Endothelial cell of umbilical vein (primary cell): ENCODE data around the gene GDI2. TPM values are rescaled to one million over a fixed set of nuclear protein-coding genes. Genes with fewer than 3 reads are reported as not detected.

ENCODE experiments used
- BruUV-seq: library from RNA; stranded (reverse); fragments of 400-500 nt; replicated peaks from 2 replicates; lab custom pipeline; 2021; lab: Mats Ljungman, UMichigan
- CTCF ChIA-PET: fragments of 300-600, 350-600 bp; sonication (Branson Sonifier 250); formaldehyde crosslinking; loops from one replicate; lab custom pipeline; 2021; ENCODE audit warnings: antibody characterized with exemption, inconsistent platforms; lab: Charles Lee
- POLR2A ChIA-PET: fragments of 300-600, 350-600 bp; sonication (Branson Sonifier 250); formaldehyde crosslinking; loops from one replicate; lab custom pipeline; 2021; ENCODE audit warnings: antibody characterized with exemption, inconsistent platforms; lab: Charles Lee
- DNase-seq: peaks from one replicate; pipeline ENCODE4 v3.0.0-alpha.2; 2011; ENCODE audit warnings: low read depth, low spot score
- FAIRE-seq: peaks from 2 replicates; lab custom pipeline; 2011; peaks lifted over from hg19 to GRCh38; lab: Jason Lieb, UNC
- H2AFZ ChIP-seq: 2 replicates; pipeline ENCODE4 v1.6.0; 2012; ENCODE audit warnings: low read depth, low read length, control low read depth, inconsistent platforms
- H3K27ac ChIP-seq: 2 replicates; pipeline ENCODE4 v1.5.1; 2011; ENCODE audit warnings: low read depth, mild to moderate bottlenecking, control low read depth, low read length, moderate library complexity; ENCODE audit not compliant: insufficient read depth
- H3K27me3 ChIP-seq, 2 experiments: 2 replicates each; pipeline versions ENCODE4 v1.6.0 to v1.6.1; 2011; ENCODE audit warnings: low read length in 2 of 2, mixed read lengths in 1 of 2; ENCODE audit not compliant: control insufficient read depth in 2 of 2, insufficient read depth in 2 of 2
- H3K36me3 ChIP-seq, 2 experiments: 2 replicates in 1 of 2; 3 replicates in 1 of 2; pipeline ENCODE4 v1.5.1; 2011; ENCODE audit warnings: low read length in 2 of 2, mild to moderate bottlenecking in 1 of 2, moderate library complexity in 1 of 2; ENCODE audit not compliant: control insufficient read depth in 2 of 2, insufficient read depth in 2 of 2; ENCODE audit errors: extremely low read depth in 1 of 2
- H3K4me1 ChIP-seq: 3 replicates; pipeline ENCODE4 v1.5.1; 2011; ENCODE audit warnings: mild to moderate bottlenecking, low read length; ENCODE audit not compliant: control insufficient read depth, insufficient read depth; ENCODE audit errors: extremely low read depth
- H3K4me2 ChIP-seq: 2 replicates; pipeline ENCODE4 v1.6.1; 2011; ENCODE audit warnings: low read length, control low read depth, mixed read lengths; ENCODE audit not compliant: insufficient read depth
- H3K4me3 ChIP-seq, 3 experiments: fragments of 200-600 bp in 1 of 3; sonication (generic), shearing (Covaris generic) in 1 of 3; replicated peaks in 1 of 3; 2 replicates each; pipeline ENCODE4 v1.5.1; 2011 to 2016; ENCODE audit warnings: control low read depth in 3 of 3, low read length in 3 of 3, mild to moderate bottlenecking in 2 of 3, inconsistent platforms in 1 of 3, low read depth in 1 of 3, moderate library complexity in 1 of 3; ENCODE audit not compliant: insufficient read depth in 1 of 3
- H3K79me2 ChIP-seq: 2 replicates; pipeline ENCODE4 v1.6.0; 2012; ENCODE audit warnings: low read length, inconsistent platforms; ENCODE audit not compliant: control insufficient read depth, insufficient read depth
- H3K9ac ChIP-seq: replicated peaks from 2 replicates; pipeline ENCODE3; 2011; ENCODE audit warnings: low read length, control low read depth; ENCODE audit not compliant: insufficient read depth; ENCODE audit errors: extremely low read depth
- H3K9me1 ChIP-seq: replicated peaks from 3 replicates; pipeline ENCODE4 v1.6.0; 2011; ENCODE audit warnings: mild to moderate bottlenecking, low read length; ENCODE audit not compliant: control insufficient read depth, insufficient read depth; ENCODE audit errors: extremely low read depth
- H3K9me3 ChIP-seq: replicated peaks from 2 replicates; pipeline ENCODE4 v1.5.1; 2012; ENCODE audit warnings: low read length, inconsistent platforms; ENCODE audit not compliant: control insufficient read depth, insufficient read depth
- H4K20me1 ChIP-seq: replicated peaks from 2 replicates; pipeline ENCODE3; 2011; ENCODE audit warnings: mild to moderate bottlenecking, low read length; ENCODE audit not compliant: control insufficient read depth, insufficient read depth; ENCODE audit errors: extremely low read depth
- EZH2 ChIP-seq: IDR thresholded peaks from 2 replicates; pipeline ENCODE4 v1.6.1; 2012; ENCODE audit warnings: borderline replicate concordance, low read depth, mild to moderate bottlenecking, moderate library complexity, low read length, inconsistent platforms; ENCODE audit not compliant: severe bottlenecking
- FOS ChIP-seq: IDR thresholded peaks from 2 replicates; pipeline ENCODE4 v1.6.1; 2011; ENCODE audit warnings: mild to moderate bottlenecking, low read length, moderate library complexity, borderline replicate concordance; ENCODE audit not compliant: insufficient read depth
- GATA2 ChIP-seq: IDR thresholded peaks from 2 replicates; pipeline ENCODE4 v1.7.0; 2011; ENCODE audit warnings: low read depth, mild to moderate bottlenecking, moderate library complexity, mixed read lengths, low read length; ENCODE audit not compliant: insufficient read length, insufficient read depth
- JUN ChIP-seq: IDR thresholded peaks from 2 replicates; pipeline ENCODE4 v1.6.1; 2011; ENCODE audit warnings: borderline replicate concordance, low read depth; ENCODE audit not compliant: insufficient read length, insufficient read depth
- MYC ChIP-seq: IDR thresholded peaks from one replicate; pipeline ENCODE4 v1.6.1; 2011; ENCODE audit warnings: mild to moderate bottlenecking, low read depth, low read length
- POLR2A ChIP-seq: IDR thresholded peaks from 2 replicates; pipeline ENCODE4 v1.6.1; 2012; ENCODE audit warnings: low read depth, mild to moderate bottlenecking, control low read depth, low read length
- POLR2AphosphoS5 ChIP-seq: IDR thresholded peaks from 2 replicates; pipeline ENCODE4 v1.6.1; 2012; ENCODE audit warnings: low read depth, mild to moderate bottlenecking, control low read depth, low read length, moderate library complexity; ENCODE audit not compliant: insufficient read depth
- dilution Hi-C: fragments of 300-500 bp; cut with MboI; formaldehyde crosslinking; loops from one replicate; pipeline ENCODE4 v1.15.0; 2019; ENCODE audit warnings: low sequenced_read_pairs; ENCODE audit not compliant: extremely low pct_ligation_motif_present
- intact Hi-C: fragments of 100-400 bp; cut with micrococcal nuclease; formaldehyde crosslinking; loops from one replicate; pipeline ENCODE4 v1.10.0; 2022
- polyA plus RNA-seq, 4 experiments: library from polyadenylated mRNA; depleted of rRNA in 3 of 4; stranded (reverse) in 3 of 4; unstranded in 1 of 4; fragments of >200 nt; gene quantifications; 2 replicates each; pipeline versions ENCODE4 v1.2.1 to v1.2.3, GENCODE V29; 2011 to 2012; ENCODE audit warnings: missing spikeins in 1 of 4
- total RNA-seq: library from RNA; stranded (reverse); gene quantifications from 2 replicates; pipeline ENCODE4 v1.2.3, GENCODE V29; 2021
- TF ChIP-seq, protein P1 (sequence below): IDR thresholded peaks from 2 replicates; pipeline ENCODE4 v1.6.1; 2011; ENCODE audit not compliant: insufficient read depth, insufficient read length
- TF ChIP-seq, protein P2 (sequence below), 2 donors: IDR thresholded peaks; 1 replicate in 1 of 2; 2 replicates in 1 of 2; pipeline ENCODE4 v1.5.1; 2011; ENCODE audit warnings: low read length in 2 of 2, mild to moderate bottlenecking in 2 of 2, moderate library complexity in 2 of 2, control low read depth in 1 of 2, inconsistent platforms in 1 of 2, low read depth in 1 of 2; ENCODE audit not compliant: insufficient read depth in 1 of 2; ENCODE audit errors: extremely low read depth in 1 of 2

Gene GDI2
- total and polyA plus RNA-seq, 2 donors (not counting 3 experiments of a cell fraction or from before 2014, with no cell fraction given) = 154 to 307 TPM

DNA sequence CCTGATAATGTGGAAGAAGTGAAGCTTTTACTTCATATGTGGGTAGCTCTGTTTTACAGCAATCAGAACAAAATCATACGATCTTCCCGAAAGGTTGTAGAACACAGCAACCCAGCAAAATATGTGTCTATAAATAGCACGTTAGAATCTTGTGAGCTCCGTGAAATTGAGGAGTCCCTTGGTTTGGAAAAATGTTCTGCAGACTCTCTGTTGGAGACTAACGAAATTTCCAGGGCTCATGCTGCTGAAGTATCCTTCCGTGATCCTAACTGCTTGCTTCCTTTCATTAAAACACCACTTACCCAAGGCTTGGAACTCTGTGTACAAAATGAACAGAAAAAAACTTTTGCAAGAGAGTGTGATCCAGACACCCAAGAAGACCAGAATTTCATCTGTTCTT lies 71.1 kb downstream of the GDI2 start:
- H2AFZ ChIP-seq = no peak overlapping the region
- dilution Hi-C loops = no loop called here
- no peaks in the 10 kb centered on the region for H3K79me2 ChIP-seq
- no peak overlapping the region for H3K9ac ChIP-seq
- no peak for TF ChIP-seq FOS
- H3K36me3 ChIP-seq = peaks cover 12 to 21% of the 10 kb centered on the region in 2 experiments
- CTCF ChIA-PET = no interaction called here
- no peak overlapping the region for H3K4me3 ChIP-seq
- no TSS peak for BruUV-seq
- DNase-seq = no peak
- POLR2A ChIA-PET = no interaction called here
- H4K20me1 ChIP-seq = no peaks in the 10 kb centered on the region
- H3K27ac ChIP-seq = no peak overlapping the region
- H3K4me1 ChIP-seq = no peaks in the 10 kb centered on the region
- no peaks in the 10 kb centered on the region for H3K9me1 ChIP-seq
- H3K4me2 ChIP-seq = no peak overlapping the region
- FAIRE-seq = no peak
- intact Hi-C loops = no loop called here
- H3K27me3 ChIP-seq = no peaks in the 10 kb centered on the region
- no peaks in the 10 kb centered on the region for H3K9me3 ChIP-seq

DNA sequence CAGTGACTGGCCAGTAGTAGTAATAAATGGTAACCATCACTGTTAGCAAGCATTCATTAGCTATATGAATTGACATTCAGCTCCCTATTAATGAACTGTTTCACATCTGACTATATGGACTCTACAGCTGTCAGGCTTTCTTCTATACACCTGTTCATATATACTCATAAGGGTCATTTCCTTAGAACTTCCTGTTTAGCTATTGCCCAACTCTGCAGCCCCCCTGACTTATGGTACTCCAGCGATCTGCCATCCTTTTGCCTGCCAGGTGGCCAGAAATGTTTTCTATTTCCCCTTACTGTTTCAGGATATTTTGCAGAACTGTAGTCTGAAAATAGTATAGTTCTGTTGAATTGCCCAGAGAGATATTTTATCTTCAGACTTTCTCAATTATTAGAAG lies 72.0 kb downstream of the GDI2 start:
- Histone ChIP-seq H3K4me2 (no peak overlapping the region), H4K20me1 (no peaks in the 10 kb centered on the region), H3K27me3 (no peaks in the 10 kb centered on the region), H3K9me1 (no peaks in the 10 kb centered on the region), H3K27ac (no peak overlapping the region), H3K79me2 (peaks cover 2% of the 10 kb centered on the region), H2AFZ (no peak overlapping the region), H3K4me1 (no peaks in the 10 kb centered on the region), H3K9me3 (no peaks in the 10 kb centered on the region), H3K36me3 (peaks cover 5 to 20% of the 10 kb centered on the region in 2 experiments), H3K9ac (no peak overlapping the region), H3K4me3 (no peak overlapping the region)
- TF ChIP-seq MYC (no peak), GATA2 (no peak), FOS (no peak), POLR2A (no peak), JUN (no peak), EZH2 (no peak), POLR2AphosphoS5 (no peak)
- TF ChIP-seq, protein P1, sequence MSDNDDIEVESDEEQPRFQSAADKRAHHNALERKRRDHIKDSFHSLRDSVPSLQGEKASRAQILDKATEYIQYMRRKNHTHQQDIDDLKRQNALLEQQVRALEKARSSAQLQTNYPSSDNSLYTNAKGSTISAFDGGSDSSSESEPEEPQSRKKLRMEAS = no peak
- TF ChIP-seq, protein P2, sequence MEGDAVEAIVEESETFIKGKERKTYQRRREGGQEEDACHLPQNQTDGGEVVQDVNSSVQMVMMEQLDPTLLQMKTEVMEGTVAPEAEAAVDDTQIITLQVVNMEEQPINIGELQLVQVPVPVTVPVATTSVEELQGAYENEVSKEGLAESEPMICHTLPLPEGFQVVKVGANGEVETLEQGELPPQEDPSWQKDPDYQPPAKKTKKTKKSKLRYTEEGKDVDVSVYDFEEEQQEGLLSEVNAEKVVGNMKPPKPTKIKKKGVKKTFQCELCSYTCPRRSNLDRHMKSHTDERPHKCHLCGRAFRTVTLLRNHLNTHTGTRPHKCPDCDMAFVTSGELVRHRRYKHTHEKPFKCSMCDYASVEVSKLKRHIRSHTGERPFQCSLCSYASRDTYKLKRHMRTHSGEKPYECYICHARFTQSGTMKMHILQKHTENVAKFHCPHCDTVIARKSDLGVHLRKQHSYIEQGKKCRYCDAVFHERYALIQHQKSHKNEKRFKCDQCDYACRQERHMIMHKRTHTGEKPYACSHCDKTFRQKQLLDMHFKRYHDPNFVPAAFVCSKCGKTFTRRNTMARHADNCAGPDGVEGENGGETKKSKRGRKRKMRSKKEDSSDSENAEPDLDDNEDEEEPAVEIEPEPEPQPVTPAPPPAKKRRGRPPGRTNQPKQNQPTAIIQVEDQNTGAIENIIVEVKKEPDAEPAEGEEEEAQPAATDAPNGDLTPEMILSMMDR (IDR thresholded peaks at IDR 0.05; ENCODE audit: extremely low read depth in 1 of 2, insufficient read depth in 1 of 2, low read depth in 1 of 2, low read length in 2 of 2) = no peak
- intact Hi-C loops (no loop called here), dilution Hi-C loops (no loop called here)
- FAIRE-seq = no peak
- no TSS peak for BruUV-seq
- ChIA-PET CTCF (no interaction called here), POLR2A (no interaction called here)
- no peak for DNase-seq
